Measurements from ENCODE around the gene MAML2. TPM values are rescaled to one million over a fixed set of nuclear protein-coding genes. Genes with fewer than 3 reads are reported as not detected.

MAML2 gene
- total RNA-seq, 1 donor from 2014 or later: 4.1 TPM

DNA sequence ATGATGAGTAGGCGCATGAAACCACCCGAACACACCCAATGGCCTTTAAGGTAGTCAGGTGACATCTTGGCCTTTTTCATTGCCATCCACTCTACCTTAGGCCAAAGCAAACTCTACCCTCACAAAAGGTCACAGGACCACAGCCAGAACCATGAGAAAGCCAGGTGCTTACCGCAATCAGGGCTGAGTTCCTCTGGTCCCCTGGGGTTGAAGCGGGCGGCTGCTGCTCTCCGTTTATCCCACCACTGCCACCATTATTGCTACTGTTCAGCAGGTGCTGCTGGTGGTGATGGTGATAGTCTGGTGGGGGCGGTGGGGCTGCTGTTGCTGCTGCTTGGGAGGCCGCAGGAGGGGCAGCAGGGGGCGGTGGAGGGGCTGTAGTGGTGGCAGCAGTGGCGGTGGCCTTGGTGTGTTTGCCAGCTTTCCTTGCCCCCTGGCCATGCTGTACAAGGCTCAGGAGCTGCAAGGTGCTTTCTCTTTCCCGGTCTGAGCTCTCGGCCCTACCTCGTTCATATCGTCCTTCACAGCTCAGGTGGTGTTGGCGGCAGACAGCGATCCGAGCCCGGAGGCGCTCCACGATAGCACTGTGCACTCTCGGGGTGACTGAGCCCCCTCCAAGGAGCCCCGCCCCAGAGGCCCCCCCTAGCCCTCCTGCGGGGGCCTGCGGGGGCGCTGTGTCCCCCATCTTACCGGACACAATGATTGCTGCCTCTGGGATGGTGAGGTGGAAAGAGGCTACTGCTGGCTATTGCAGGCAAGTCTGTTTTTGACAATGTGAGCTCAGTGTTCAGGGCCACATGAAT, 1.6 kb downstream of the MAML2 start:
- DNase-seq (peak; percentile 63), ATAC-seq (peak; percentile 29)
- intact Hi-C loops (cut with micrococcal nuclease): loop anchor here (5.0 kb wide), 1 partner anchor 504 kb away; no protein-coding TSS in a partner anchor

DNA sequence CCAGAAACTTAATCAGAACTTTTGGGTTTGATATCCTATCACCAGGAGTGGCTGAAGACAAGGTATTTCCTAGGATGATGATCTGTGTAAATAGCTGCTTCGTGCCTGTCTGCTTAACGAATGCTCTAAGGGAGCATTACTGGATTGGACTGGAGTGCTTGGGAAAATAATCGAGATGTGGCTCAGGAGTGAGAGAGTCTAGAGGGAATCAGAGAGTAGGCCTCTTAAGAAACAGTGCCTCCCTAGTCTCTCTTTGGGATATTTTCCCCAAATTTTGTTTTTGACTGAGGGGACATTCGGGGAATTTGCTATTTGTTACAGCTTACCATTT, 2.5 kb downstream of the MAML2 start:
- intact Hi-C loops (cut with micrococcal nuclease): loop anchor here (5.0 kb wide), 1 partner anchor 503 kb away; no protein-coding TSS in a partner anchor
- ATAC-seq: peak; percentile 9

DNA sequence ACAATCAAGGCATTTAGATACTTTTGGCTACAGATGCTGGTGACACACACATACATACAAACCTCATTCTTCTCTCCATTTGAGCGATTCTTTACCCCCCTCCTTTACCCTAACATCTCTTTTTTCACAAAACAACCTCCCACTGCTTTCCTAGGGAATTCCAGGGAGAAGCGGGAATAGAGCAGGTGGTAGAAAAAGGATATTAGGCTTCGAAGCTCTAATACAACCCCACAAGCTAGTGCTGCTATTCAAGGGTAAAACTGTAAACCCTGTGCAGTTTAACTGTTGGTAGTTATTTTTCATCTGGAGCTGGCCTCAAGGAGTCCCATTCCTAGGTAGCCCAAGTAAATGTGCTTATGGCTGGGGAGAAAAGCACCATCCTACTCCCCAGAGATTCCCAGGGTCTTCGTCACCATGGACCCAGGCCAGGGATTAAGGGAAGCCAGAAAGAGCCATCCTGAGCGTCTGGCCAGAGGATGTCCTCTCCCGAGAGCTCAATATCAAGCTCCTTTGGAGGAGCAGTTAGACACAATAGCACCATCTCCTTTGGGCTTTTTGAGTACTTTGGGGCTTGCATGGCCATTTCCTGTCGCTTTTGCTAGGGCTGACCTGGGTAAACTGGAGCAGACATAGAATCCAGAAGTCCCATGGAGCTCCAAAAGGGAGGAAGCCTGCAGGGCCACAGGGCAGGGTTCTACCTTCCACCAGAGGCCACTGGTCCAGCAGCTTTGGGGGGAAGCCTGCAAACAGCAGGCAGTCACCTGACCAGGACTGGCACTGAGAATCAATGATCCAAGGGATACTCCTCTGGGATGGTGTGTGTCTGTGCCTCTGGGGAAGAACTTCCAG, 3.1 kb downstream of the MAML2 start:
- DNase-seq: no peak
- intact Hi-C loops (cut with micrococcal nuclease): loop anchor here (5.0 kb wide), 2 partner anchors 283 to 503 kb away; no protein-coding TSS in a partner anchor
- ATAC-seq: no peak

More for the DNA sequence above, 2.5 kb downstream of the MAML2 start:
- no peak for DNase-seq

DNA sequence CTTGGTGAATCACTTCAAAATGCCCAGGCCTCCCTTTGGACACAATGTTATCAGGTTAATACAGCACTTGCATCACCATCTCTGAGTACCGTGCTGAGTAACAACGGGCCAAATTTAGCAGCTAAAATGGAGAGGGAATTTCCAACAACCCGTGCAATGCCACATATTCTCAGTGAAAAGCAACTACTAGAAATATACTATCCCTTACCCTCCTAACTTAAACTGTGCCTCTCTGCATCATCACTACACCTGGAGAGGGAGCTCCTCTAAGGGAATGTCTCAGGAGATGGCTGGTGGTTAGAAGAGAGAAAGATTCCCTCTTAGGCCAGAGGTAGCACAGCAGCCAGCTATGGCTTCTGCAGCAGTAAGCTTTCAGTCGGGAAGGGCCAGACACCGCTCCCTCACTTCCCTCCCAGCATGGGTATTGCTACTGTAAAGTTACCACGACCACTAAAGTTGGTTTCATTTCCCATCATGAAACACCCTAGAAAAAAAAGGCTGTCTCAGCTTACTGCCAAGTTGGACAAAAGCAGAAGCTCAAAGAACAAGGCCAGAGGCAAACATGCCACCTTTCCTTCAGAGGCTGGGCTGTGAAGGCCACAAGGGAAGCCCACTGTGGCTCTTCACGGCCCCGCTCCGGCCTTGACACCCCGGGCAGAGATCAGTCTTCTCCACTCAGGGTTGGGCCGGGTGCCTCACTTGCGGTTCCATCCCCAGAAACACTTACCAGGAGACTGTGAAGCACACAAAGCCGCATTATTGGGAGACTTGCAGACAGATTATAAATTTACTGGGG, 3.9 kb downstream of the MAML2 start:
- ATAC-seq (peak; percentile 52), DNase-seq (peak; percentile 37)
- intact Hi-C loops (cut with micrococcal nuclease): loop anchor here (5.0 kb wide), 1 partner anchor 282 kb away; no protein-coding TSS in a partner anchor

DNA sequence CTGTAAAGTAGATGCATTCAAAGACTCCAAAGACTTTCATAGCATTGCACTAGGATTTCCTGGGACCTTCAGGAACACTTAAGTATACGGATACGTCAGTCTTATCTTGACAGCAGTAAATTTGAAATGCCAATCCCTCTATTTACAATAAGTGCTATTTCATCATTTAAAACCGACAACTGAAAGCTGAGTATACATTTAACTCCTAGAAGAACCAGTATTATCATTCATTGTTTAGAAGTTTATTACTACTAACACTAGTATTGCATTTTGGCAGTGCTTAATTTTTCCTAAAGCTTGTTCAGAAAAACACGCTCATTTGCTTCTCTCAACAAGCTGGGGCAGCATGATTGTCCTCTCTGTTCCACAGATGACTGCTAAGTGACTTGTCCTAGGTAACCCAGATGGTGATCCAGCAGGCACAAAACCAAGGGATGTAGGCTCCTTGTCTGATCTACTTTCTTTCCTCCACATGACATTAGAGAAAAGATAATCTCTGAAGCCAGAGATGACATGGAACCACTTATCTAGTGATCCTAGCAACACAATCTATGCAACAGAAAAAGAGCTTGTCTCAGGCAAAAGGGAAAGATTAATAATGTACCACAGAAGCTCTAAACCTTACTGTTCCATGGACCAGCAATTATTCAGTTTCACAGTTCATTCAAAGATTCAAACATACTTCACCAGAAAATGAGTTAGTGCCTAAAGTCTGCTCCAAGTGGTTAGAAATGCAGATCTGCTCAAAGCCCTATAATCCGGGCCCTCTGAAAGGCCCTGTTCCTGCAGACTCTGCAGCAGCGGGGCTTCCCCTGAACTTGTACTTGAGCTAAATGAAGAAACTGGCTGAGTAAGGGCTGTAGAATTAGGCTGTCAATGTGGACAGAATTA, 5.2 kb downstream of the MAML2 start:
- peak; percentile 34 for DNase-seq
- intact Hi-C loops (cut with micrococcal nuclease): loop anchor here (5.0 kb wide), 1 partner anchor 280 kb away; no protein-coding TSS in a partner anchor
- ATAC-seq: peak; percentile 26

DNA sequence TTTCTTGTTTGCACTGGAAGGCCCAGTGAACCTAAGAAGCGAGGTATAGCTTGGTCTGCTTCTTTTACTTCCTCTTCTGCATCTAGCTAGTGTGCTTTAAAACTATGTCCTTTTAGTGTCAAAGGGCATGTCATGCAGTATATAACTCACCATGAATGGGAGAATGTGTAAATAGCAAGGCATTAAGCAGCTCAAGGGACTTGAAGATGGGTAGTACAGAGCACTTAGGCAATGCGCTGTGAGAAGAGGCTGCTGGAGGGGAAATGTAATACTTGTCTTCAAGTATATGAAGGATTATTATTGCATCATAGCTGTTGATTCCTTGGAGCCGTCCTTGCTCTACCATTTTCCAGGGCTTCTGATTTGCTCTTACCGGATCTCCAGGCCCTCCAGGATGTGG, 7.6 kb downstream of the MAML2 start:
- no peak for ATAC-seq
- intact Hi-C loops (cut with micrococcal nuclease): loop anchor here (5.0 kb wide), 1 partner anchor 278 kb away; no protein-coding TSS in a partner anchor

DNA sequence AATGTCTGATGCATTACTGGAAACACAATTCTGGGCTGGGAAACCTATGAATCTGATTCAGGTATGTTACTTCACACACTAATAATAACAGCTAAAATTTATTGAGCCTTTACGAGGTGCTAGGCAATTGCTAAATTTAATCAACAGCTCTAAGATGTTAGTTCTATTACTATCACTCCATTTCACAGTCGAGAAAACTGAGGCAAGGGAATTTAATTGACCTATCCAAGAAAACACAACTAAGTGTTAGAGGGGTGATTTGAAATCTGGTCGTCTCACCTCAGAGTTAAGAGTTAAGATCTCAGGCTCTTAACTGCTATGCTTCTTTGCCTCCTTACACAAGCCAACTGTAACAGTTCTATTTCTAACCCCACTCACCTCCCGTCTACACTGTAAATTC, 8.8 kb downstream of the MAML2 start:
- intact Hi-C loops (cut with micrococcal nuclease): no loop called here
- no peak for ATAC-seq
- DNase-seq: no peak

More for the DNA sequence above, 7.6 kb downstream of the MAML2 start:
- DNase-seq: no peak

DNA sequence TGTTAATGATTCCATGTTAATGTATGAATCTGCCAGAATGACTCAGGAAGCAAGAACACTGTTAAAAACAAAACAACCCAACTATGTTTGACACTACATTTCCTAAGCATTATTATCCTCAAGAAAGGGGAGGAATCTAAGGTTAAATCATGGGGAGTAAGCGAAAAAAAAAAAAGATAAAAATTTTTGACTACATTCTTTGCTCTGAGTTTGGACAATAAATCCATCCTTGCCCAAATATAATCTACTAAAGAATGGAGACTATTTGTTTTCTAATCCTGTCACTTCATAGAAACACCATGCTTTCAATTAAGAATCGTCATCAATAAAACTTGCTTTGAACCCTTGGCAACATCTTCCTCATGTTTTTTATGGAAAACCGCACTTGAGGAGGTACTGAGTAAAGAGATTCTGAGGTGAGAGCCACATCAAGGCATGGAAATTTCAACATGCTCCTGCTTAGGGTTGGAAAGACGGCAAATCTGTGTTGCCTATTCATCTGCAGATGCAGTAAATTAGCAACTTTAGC, 9.7 kb downstream of the MAML2 start:
- intact Hi-C loops (cut with micrococcal nuclease): no loop called here
- no peak for DNase-seq
- ATAC-seq: no peak

DNA sequence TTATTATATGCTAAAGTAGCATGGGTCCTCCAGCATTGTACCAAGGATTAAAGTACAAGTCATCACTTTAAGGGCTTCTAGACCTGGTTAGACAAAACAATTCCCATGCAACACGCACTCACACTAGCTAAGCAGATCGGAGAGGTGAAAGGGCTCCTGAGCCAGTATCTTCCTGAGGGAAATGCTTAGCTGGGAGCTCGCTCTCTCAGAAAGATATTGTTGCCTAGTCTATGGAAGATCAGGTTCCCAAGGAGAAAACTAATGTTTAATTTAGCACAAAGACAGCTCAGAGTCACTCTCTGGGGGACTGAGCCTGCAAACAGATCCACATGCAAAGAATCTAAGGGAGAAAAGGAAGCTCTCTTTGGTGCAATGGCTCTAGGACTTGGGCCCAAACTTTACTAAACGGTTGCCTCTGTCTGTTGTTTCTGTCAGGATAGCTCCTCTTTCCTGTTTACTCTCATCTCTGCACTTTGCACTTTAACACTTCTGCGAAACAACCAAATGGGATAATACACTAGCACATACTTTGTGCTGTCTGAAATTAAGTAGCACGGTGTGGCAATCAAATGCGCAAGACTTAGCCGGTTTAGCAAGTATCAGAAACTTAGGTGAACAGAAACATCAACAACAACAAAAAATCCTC, 10.7 kb downstream of the MAML2 start:
- intact Hi-C loops (cut with micrococcal nuclease): no loop called here
- DNase-seq (no peak), ATAC-seq (peak; percentile 39)

DNA sequence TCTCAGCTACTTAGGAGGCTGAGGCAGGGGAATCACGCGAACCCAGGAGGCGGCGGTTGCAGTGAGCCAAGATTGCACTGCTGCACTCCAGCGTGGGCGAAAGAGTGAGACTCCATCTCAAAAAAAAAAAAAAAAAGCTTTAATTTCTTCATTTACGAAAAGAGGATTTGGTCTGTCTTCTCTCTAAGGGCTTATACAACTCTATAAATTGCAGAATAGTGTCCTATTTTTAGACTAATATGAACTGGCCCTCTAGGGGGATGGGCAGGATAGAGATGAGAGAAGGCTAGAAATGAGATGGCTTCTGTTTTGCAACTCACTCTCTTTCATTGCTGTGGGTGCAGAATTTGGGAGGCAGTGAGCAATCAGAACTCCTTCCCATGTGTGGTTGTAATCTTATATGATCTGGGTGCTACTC, 11.3 kb downstream of the MAML2 start:
- peak; percentile 81 for ATAC-seq
- intact Hi-C loops (cut with micrococcal nuclease): no loop called here
- DNase-seq: no peak

DNA sequence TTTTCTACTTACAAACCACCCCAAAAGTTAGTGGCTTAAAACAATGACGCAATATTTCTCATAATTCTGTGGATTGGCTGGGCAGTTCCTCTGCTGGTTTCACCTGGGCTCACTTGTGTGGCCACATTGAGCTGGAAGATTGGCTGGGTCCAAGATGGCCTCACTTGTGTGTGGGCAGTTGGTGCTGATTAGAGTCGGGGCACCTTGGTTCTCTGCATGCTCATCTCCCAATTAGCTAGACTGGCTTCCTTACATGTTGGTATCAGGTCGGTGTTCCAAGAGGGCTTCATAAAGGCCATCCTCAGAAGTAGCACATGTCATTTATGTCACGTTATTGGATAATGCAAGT, 12.5 kb downstream of the MAML2 start:
- ATAC-seq: no peak
- intact Hi-C loops (cut with micrococcal nuclease): no loop called here
- no peak for DNase-seq

DNA sequence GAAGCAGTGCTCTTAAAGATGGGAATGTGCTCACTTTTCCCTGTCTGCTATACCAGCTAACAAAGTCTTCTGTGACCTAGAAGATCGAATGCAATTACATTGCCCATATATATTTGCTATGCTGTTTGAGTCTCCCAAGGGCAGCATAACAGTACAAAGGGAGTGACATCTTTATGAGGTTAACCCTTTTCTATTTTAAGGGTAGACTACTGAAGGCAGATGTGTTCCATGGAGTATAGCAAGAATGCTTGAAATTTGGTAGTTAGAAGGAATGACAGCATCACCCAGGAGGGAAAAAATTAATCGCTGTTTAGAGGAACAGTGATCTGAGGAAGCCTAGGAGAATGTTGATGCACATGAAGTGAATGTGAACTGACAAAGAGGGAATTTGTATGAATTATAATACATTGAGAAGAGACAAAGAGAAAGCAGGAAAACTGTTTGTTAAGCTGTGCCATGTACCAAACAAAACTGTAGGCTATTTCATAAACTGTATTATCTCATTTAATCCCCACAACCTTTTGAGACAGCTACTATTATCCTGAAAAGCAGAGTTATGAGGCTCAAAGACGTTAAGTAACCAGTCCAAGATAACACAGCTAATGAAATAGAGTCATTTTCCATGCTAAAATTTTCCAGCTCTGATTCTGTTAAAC, 13.0 kb downstream of the MAML2 start:
- ATAC-seq: no peak
- DNase-seq: no peak
- intact Hi-C loops (cut with micrococcal nuclease): no loop called here

DNA sequence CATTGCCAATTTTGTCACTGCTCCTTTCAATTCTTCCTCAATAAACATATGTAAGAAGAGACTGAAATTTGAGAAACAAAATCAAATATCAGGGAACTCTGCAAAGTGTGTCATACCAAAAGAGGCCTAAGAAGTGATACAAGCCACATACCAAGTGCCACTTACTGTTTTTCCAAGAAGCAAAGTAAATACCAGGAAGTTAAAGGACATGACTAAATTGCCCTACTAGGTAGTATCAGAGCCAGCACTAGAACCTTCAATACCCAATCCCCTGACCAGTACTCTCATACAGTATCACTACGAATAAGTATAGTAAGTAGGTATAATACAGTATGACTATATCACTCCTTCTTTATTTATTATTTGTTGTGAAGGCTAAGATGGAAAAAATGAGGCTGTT, 13.6 kb downstream of the MAML2 start:
- intact Hi-C loops (cut with micrococcal nuclease): no loop called here
- ATAC-seq (no peak), DNase-seq (no peak)

DNA sequence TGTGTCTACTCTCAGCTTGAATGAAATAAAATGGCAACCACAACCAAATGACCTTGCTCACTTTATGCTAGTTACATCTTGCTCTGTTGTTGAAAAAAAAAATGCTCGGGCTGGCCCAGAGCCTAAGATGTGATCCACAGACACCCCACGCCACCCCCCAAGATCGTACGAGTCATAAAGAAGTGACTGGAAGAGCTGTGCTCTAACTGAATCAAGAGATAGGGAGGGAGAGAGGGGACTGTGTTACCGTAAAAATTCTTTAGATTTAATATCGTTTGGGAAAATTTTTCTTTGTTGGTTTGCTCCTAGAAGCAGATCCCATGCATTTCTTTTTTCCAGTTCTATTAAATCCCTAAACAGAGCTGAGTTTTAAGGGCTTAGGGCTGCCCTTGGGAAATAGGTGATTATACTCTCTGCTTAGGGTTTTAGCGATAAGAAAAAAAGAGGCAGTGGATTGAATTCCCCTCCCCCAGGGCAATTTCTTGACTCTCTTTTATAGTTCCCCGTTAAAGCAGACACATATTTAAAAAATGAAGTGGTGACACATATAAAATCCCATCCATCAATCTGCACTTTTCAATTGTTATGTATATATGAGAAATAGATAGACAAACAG, 14.5 kb downstream of the MAML2 start:
- intact Hi-C loops (cut with micrococcal nuclease): no loop called here
- no peak for ATAC-seq
- DNase-seq: no peak

DNA sequence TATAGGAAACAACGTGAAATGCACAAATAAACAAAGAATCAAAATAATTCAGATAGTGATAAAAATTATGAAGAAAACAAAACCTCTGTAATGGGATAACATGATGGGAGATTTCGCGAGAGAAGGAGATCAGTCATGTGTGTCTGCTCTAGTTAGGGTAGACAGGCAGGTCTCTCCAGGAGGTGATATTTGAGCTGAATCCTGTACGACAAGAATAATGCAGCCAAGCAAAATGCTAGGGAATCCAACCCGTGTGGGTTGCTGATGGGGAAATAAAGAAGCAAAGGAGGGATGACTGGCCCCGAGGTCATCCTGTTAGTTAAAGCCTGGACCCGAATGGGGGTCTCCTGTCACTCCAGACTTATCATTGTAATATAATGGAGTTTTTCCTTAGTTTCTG, 16.0 kb downstream of the MAML2 start:
- DNase-seq: no peak
- ATAC-seq: no peak
- intact Hi-C loops (cut with micrococcal nuclease): no loop called here

DNA sequence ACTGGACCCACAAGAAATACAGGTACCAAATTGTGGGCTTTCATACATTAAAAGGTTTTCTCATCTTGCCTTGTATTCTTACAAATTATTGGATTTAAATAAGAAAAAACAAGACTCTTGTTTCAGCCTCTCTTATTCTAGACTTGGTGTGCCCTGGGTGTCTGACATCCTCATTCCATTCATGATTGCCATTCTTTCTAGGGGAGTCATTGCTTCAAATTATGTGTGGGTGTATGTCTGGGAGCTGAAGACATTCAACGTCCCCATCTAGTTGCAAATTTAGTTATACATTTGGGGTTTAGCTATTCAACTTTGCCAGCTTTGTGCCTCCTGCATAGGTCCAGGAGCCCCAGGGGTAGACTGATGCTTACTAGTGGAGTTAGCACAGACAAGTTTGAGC, 18.1 kb downstream of the MAML2 start:
- DNase-seq: no peak
- intact Hi-C loops (cut with micrococcal nuclease): no loop called here
- peak; percentile 33 for ATAC-seq

DNA sequence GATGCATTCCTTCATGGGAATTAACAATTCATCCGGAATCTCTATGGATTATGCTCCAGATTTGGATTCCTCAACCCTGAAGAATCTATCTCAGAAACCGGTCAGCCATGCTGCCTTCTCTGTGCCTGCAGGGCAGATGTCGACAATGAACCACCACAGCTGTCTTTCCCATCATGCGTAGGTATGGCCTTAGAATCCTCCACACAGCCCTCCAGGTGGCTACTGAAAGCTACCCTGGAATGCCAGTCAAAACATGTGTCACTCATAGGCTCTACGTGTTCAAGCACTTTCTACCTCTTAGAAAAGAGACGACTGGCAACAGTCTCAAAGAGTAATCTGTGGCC, 19.4 kb downstream of the MAML2 start:
- intact Hi-C loops (cut with micrococcal nuclease): no loop called here

More for the DNA sequence above, 19.4 kb downstream of the MAML2 start:
- no peak for DNase-seq
- no peak for ATAC-seq

Measured in left ventricle myocardium superior (tissue), 1 donor.